NCI-H2107 treated with DMSO at 0.1 percent for 48 hours (cell line): ENCODE measurements around the gene TRIM32.

Source experiments
- DNase-seq: peaks from one replicate; lab custom pipeline; 2025; ENCODE audit not compliant: unreplicated experiment; lab: John Stamatoyannopoulos, UW

The TRIM32 gene

DNA sequence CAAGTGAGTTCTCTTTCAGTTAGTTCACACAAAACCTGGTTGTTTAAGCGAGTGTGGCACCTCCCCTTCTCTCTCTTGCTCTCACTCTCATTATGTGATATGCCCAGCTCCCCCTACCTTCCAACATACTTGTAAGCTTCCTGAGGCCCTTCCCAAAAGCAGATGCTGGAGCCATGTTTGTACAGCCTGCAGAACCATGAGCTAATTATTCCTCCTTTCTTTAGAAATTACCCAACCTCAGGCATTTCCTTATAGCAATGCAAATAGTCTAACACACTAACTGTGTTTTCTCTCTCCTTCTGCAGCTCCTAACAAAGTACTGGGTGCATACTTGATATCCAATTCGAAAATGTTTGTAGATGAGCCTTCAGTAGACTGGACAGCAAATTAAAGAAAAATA, 62.7 kb downstream of the TRIM32 start:
- no peak for DNase-seq

DNA sequence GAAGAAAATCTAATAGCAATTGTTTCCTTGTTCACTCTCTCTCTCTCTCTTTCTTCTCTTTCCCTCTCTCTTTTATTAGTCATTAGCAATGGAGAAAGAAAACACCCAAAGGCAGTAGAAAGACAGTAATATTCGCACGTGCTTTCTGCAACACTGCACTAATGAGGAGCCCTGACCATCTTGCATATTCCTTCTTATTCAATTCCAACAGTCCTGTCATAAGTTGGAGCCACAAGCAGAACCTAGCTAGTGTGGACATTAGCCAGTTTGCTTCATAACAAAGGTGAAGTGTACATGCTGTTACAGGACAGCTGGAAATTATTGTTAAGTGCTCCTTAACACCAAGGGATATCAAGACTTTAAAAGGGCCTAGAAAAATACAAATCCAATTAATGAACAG, 63.4 kb downstream of the TRIM32 start:
- DNase-seq = no peak
